ENCODE measurements around the gene CDH11.

GRCh38 chr16:65119901-65120401 is 1.9 kb downstream of the CDH11 start:
- TF ChIP-seq CTCF (IDR thresholded peaks at IDR 0.05 in 2 of 3, conservative IDR thresholded peaks at IDR 0.05 in 1 of 3; ENCODE audit: control insufficient read depth in 2 of 3, extremely low read depth in 1 of 3, insufficient read depth in 1 of 3, low read depth in 3 of 3, low read length in 3 of 3) (no peak), TAF1 (IDR thresholded peaks at IDR 0.05; ENCODE audit: borderline replicate concordance, low read depth, low read length) (no peak), SPI1 (IDR thresholded peaks at IDR 0.05; ENCODE audit: borderline replicate concordance, insufficient read depth, low read depth, low read length) (no peak), NFYA (IDR thresholded peaks at IDR 0.05; ENCODE audit: borderline replicate concordance, low read depth, low read length) (no peak), EZH2 (IDR thresholded peaks at IDR 0.05; ENCODE audit: borderline replicate concordance, control insufficient read depth, low read depth, low read length) (no peak), NFYB (IDR thresholded peaks at IDR 0.05; ENCODE audit: insufficient read depth, low read depth, low read length) (no peak), REST (IDR thresholded peaks at IDR 0.05; ENCODE audit: low read depth, low read length) (no peak), FOS (IDR thresholded peaks at IDR 0.05; ENCODE audit: borderline replicate concordance, extremely low read depth, insufficient read length) (no peak), ZNF274 (IDR thresholded peaks at IDR 0.05; ENCODE audit: insufficient read depth, insufficient read length) (no peak), EGR1 (IDR thresholded peaks at IDR 0.05; ENCODE audit: borderline replicate concordance in 1 of 2, low read depth in 2 of 2, low read length in 2 of 2) (no peak)
- TF ChIP-seq, protein P1, sequence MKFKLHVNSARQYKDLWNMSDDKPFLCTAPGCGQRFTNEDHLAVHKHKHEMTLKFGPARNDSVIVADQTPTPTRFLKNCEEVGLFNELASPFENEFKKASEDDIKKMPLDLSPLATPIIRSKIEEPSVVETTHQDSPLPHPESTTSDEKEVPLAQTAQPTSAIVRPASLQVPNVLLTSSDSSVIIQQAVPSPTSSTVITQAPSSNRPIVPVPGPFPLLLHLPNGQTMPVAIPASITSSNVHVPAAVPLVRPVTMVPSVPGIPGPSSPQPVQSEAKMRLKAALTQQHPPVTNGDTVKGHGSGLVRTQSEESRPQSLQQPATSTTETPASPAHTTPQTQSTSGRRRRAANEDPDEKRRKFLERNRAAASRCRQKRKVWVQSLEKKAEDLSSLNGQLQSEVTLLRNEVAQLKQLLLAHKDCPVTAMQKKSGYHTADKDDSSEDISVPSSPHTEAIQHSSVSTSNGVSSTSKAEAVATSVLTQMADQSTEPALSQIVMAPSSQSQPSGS (IDR thresholded peaks at IDR 0.05; ENCODE audit: low read length) = no peak

Data from GM12878 (cell line).